AG09309 (cell line): ENCODE results near the gene ANKRD26.

Experiments
- DNase-seq: peaks from one replicate; pipeline ENCODE4 v3.0.0-alpha.2; 2010; ENCODE audit warnings: low read depth
- H3K4me3 ChIP-seq: 2 replicates; pipeline ENCODE4 v1.5.1; 2011; ENCODE audit warnings: mild to moderate bottlenecking, low read depth, low read length, moderate library complexity; ENCODE audit not compliant: control insufficient read depth
- TF ChIP-seq, protein P1 (sequence below): IDR thresholded peaks from 2 replicates; pipeline ENCODE4 v1.5.1; 2011; ENCODE audit warnings: mild to moderate bottlenecking, low read depth, low read length, inconsistent platforms; ENCODE audit not compliant: insufficient read depth, control insufficient read depth; ENCODE audit errors: missing control alignments

The ANKRD26 gene

DNA sequence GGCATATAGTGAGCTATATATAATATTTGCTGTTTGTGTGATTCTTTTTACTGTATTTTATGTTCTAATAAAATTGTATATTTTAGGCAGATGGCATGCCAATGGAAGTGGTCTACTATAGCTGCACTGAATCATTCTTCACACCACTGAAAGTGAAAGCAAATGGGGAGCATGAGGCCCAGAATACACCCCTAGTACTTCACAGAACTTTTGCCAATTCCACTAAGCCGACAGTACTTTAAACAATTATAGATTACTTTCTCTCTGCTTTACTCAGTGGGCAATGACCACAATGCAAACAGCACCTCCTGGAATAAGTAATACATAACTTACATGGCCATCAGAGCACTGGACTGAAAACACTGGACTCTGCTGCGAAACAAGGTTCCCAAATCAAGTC, 70.2 kb downstream of the ANKRD26 start:
- DNase-seq, result no peak
- H3K4me3 ChIP-seq, result no peak overlapping the region
- TF ChIP-seq, protein P1, sequence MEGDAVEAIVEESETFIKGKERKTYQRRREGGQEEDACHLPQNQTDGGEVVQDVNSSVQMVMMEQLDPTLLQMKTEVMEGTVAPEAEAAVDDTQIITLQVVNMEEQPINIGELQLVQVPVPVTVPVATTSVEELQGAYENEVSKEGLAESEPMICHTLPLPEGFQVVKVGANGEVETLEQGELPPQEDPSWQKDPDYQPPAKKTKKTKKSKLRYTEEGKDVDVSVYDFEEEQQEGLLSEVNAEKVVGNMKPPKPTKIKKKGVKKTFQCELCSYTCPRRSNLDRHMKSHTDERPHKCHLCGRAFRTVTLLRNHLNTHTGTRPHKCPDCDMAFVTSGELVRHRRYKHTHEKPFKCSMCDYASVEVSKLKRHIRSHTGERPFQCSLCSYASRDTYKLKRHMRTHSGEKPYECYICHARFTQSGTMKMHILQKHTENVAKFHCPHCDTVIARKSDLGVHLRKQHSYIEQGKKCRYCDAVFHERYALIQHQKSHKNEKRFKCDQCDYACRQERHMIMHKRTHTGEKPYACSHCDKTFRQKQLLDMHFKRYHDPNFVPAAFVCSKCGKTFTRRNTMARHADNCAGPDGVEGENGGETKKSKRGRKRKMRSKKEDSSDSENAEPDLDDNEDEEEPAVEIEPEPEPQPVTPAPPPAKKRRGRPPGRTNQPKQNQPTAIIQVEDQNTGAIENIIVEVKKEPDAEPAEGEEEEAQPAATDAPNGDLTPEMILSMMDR, result no peak

DNA sequence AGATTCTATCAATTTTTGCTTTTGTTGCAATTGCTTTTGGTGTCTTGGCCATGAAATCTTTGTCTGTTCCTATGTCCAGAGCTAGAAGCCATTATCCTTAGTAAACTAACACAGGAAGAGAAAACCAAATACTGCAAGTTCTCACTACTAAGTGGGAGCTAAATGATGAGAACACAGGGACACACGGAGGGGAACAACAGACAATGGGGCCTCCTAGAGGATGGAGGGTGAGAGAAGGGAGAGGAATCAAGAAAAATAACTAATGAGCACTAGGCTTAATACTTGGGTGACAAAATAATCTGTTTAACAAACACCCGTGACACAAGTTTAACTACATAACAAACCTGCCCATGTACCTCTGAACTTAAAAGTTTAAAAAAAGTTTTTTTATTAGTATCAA, 78.2 kb downstream of the ANKRD26 start:
- H3K4me3 ChIP-seq, result no peak overlapping the region
- TF ChIP-seq, protein P1, result no peak
- DNase-seq, result no peak

DNA sequence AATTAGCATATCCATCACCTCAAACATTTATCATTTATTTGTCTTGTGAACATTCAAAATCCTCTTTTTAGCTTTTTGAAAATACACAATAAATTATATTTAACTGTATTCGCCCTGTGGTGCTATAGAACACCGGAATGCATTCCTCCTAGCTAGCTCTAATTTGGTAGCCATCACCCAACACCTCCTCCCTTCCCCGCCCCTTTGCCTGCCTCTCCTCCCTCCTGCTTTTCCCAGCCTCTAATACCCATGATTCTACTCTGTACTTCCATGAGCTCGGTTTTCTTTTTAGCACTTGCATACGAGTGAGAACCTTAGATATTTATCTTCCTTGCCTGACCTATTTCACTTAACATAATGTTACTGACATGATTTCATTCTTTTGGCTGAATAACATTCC, 80.1 kb downstream of the ANKRD26 start:
- DNase-seq, result no peak
- no peak overlapping the region for H3K4me3 ChIP-seq
- TF ChIP-seq, protein P1, result no peak

DNA sequence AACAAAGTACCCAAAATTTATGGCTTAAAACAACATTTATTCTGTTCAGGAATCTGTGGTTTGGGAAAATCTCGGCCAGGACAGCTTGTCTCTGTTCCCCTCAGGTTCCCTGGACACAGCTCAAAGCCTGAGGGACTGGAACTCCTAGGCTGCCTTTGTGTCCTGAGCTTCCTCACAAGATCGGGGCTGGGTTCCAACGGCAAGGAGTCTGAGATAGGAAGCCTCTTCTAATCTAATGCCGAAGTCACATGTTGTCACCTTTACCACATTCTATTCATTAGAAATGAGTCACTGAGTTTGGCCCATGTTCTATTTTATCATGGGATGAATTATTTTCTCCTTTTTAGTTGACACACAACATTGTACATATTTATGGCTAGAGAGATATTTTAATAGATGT, 80.5 kb downstream of the ANKRD26 start:
- TF ChIP-seq, protein P1, result no peak
- no peak overlapping the region for H3K4me3 ChIP-seq
- DNase-seq, result no peak

DNA sequence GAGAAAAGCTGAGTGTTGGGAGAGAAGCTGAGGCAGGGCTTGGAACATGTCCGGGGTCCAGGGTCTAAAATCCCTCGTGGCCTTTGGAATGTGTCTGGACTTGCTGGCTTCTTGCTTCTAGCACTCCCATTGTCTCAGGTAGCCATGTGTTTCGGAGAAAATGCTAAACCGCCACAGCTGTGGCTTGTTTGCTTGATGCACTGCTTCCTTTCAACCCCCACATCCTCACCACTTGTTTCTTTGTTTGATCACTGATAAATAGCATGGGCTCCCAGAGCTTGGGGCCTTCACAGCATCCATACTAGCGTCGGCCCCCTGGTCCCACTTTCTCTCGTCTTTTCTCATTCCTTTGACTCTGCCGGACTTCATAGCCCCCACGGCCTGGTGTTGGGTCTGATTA, 102.7 kb downstream of the ANKRD26 start:
- no peak for DNase-seq
- H3K4me3 ChIP-seq, result no peak overlapping the region
- TF ChIP-seq, protein P1, result no peak

DNA sequence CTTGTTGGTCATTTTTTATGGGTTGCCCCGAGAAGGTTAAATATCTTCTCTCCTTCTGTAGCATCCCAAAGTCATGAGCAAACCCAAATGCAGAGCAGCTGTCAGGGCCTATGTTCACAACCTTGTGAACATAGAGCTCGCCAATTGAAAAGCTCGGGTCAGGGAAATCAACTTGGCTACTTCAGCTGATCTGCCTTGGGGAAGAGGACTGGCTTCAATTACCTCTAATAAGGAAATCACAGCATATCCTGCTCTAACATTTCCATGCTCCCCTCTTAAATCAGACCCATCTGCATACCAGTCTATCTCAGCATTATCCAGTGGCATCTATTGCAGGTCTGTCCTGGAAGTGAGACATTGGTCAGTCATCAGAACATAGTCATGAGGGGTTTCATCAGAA, 105.6 kb downstream of the ANKRD26 start:
- TF ChIP-seq, protein P1, result no peak
- DNase-seq, result no peak
- no peak overlapping the region for H3K4me3 ChIP-seq

DNA sequence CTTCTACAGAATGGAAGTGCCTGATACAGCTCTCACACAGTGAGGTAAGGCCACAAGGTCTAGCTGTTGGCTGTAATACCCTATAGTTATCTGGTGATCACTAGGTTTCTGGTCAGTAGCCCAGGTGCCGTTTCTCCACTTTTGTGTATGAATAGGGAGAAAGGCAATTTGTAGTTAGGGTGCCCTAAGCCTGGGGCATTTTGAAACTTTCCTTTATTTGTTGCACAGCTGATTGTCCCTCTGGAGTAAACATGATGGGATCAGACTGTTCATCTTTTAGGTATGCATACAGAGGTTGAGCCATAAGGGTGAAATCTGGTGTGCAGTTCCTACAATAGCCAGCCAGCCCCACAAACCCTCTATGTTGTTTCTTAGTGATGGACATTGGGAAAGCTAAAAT, 112.4 kb downstream of the ANKRD26 start:
- DNase-seq, result no peak
- TF ChIP-seq, protein P1, result no peak
- H3K4me3 ChIP-seq, result no peak overlapping the region
